Gastrocnemius medialis (tissue), 4 donors: ENCODE data around the gene TRIM34.

Source experiments
- POLR2A ChIP-seq, 2 donors: fragments of 450-650 bp; IDR thresholded peaks; one replicate each; pipeline ENCODE4 v1.6.1; 2017; ENCODE audit warnings: antibody characterized with exemption in 2 of 2, mild to moderate bottlenecking in 2 of 2, moderate library complexity in 2 of 2
- TF ChIP-seq, protein P1 (sequence below), 5 experiments: fragments of 450-650 bp in 3 of 5; fragments of 200-600 bp in 2 of 5; sonication (generic) in 2 of 5; IDR thresholded peaks in 4 of 5; conservative IDR thresholded peaks in 1 of 5; 1 replicate in 4 of 5; 2 replicates in 1 of 5; pipeline ENCODE4 v1.5.1; 2016 to 2019; ENCODE audit warnings: antibody characterized with exemption in 5 of 5, mild to moderate bottlenecking in 3 of 5, moderate library complexity in 3 of 5

DNA sequence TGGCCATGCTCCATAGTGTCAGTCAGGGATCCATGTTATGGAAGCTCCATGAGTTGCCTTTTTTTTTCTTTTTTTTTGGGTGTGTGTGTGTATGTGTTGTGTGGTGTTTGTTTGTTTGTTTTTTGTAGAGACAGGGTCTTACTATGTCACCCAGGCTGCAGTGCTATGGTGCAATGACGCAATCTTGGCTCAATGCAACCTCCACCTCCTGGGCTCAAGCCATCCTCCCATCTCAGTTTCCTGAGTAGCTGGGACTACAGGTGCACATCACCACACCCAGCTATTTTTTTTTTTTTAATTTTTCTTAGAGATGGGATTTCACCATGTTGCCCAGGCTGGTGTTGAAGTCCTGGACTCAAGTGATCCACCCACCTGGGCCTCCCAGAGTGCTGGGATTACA lies 63.7 kb downstream of the TRIM34 start:
- TF ChIP-seq, protein P1, sequence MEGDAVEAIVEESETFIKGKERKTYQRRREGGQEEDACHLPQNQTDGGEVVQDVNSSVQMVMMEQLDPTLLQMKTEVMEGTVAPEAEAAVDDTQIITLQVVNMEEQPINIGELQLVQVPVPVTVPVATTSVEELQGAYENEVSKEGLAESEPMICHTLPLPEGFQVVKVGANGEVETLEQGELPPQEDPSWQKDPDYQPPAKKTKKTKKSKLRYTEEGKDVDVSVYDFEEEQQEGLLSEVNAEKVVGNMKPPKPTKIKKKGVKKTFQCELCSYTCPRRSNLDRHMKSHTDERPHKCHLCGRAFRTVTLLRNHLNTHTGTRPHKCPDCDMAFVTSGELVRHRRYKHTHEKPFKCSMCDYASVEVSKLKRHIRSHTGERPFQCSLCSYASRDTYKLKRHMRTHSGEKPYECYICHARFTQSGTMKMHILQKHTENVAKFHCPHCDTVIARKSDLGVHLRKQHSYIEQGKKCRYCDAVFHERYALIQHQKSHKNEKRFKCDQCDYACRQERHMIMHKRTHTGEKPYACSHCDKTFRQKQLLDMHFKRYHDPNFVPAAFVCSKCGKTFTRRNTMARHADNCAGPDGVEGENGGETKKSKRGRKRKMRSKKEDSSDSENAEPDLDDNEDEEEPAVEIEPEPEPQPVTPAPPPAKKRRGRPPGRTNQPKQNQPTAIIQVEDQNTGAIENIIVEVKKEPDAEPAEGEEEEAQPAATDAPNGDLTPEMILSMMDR (IDR thresholded peaks at IDR 0.05 in 4 of 5, conservative IDR thresholded peaks at IDR 0.05 in 1 of 5), result no peak
- TF ChIP-seq POLR2A (IDR thresholded peaks at IDR 0.05), result no peak
